Testis (tissue), 2 donors: ENCODE measurements around the gene GRIN2D.

Experiments
- CTCF ChIP-seq, 3 experiments: fragments of 450-650 bp in 2 of 3; fragments of 200-600 bp in 1 of 3; sonication (generic) in 1 of 3; IDR thresholded peaks; one replicate each; pipeline ENCODE4 v1.5.1; 2016 to 2019; ENCODE audit warnings: antibody characterized with exemption in 3 of 3, mild to moderate bottlenecking in 2 of 3, moderate library complexity in 1 of 3
- POLR2A ChIP-seq: fragments of 450-650 bp; IDR thresholded peaks from one replicate; pipeline ENCODE4 v1.6.1; 2017; ENCODE audit warnings: antibody characterized with exemption, mild to moderate bottlenecking, moderate library complexity

DNA sequence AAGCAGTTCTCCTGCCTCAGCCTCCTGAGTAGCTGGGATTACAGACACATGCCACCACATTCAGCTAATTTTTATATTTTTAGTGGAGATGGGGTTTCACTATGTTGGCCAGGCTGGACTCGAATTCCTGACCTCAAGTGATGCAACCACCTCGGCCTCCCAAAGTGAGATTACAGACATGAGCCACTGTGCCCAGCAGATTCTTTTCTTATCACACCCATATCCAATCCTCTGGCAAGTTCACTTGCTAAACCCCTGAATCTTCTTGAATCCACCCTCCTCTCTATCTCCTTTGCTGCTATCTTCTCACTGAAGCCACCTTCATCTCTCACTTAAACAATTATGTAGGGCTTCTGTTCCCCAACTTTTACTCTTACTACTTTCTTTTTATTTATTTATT, 47.3 kb upstream of the GRIN2D start:
- no peak for TF ChIP-seq CTCF (IDR thresholded peaks at IDR 0.05)
- no peak for TF ChIP-seq POLR2A
